Vagina (tissue), 2 donors: ENCODE data around the gene CER1. TPM values are rescaled to one million over a fixed set of nuclear protein-coding genes. Genes with fewer than 3 reads are reported as not detected.
"Not testable (repeated sequence)": the region's sequence is repeated elsewhere in the genome, so short reads cannot be mapped to it uniquely, and the experiment has no call there.

ENCODE experiments used
- DNase-seq, 2 donors: peaks; one replicate each; pipeline ENCODE4 v3.0.0-alpha.2; 2017; ENCODE audit errors: extremely low spot score in 2 of 2
- H3K27ac ChIP-seq: fragments of 200-600 bp; sonication (generic); one replicate; pipeline ENCODE4 v1.5.1; 2019
- H3K27me3 ChIP-seq: fragments of 200-600 bp; sonication (generic); one replicate; pipeline ENCODE4 v1.5.1; 2019
- H3K36me3 ChIP-seq, 2 donors: fragments of 200-600 bp; sonication (generic); one replicate each; pipeline ENCODE4 v1.5.1; 2017 to 2019
- H3K4me1 ChIP-seq: fragments of 200-600 bp; sonication (generic); one replicate; pipeline ENCODE4 v1.5.1; 2019
- H3K4me3 ChIP-seq, 2 donors: fragments of 200-600 bp; sonication (generic); 1 replicate in 1 of 2; 2 replicates in 1 of 2; pipeline ENCODE4 v1.5.1; 2016 to 2019
- H3K9me3 ChIP-seq: fragments of 200-600 bp; sonication (generic); one replicate; pipeline ENCODE4 v1.5.1; 2019
- CTCF ChIP-seq, 3 experiments: fragments of 450-650 bp in 2 of 3; fragments of 200-600 bp in 1 of 3; sonication (generic) in 1 of 3; IDR thresholded peaks; one replicate each; pipeline ENCODE4 v1.5.1; 2017 to 2019; ENCODE audit warnings: antibody characterized with exemption in 3 of 3, mild to moderate bottlenecking in 2 of 3, moderate library complexity in 2 of 3
- POLR2A ChIP-seq, 2 donors: fragments of 450-650 bp; IDR thresholded peaks; one replicate each; pipeline ENCODE4 v1.6.1; 2017; ENCODE audit warnings: antibody characterized with exemption in 2 of 2, mild to moderate bottlenecking in 2 of 2, moderate library complexity in 2 of 2
- POLR2AphosphoS5 ChIP-seq, 2 donors: sonication (generic); formaldehyde crosslinking; IDR thresholded peaks; one replicate each; pipeline ENCODE4 v1.9.0; 2017; ENCODE audit warnings: antibody characterized with exemption in 2 of 2, mild to moderate bottlenecking in 2 of 2, low read depth in 1 of 2; ENCODE audit not compliant: insufficient read depth in 1 of 2
- intact Hi-C: fragments of 100-400 bp; cut with DNase I; formaldehyde crosslinking; loops from one replicate; pipeline ENCODE4 v1.15.1; 2023
- total RNA-seq: library from RNA; depleted of rRNA; stranded (reverse); fragments of >200 nt; gene quantifications from one replicate; pipeline ENCODE4 v1.2.3, GENCODE V29; 2016

Gene CER1
- total RNA-seq, 1 donor from 2014 or later: not detected

- H3K27ac ChIP-seq: peak overlapping the region; percentile 37
- intact Hi-C loops: no loop called here
- peak overlapping the region; percentile 72 to 93 for H3K4me3 ChIP-seq
- TF ChIP-seq POLR2A (IDR thresholded peaks at IDR 0.05) (no peak), CTCF (IDR thresholded peaks at IDR 0.05) (no peak), POLR2AphosphoS5 (IDR thresholded peaks at IDR 0.05; ENCODE audit: insufficient read depth in 1 of 2, low read depth in 1 of 2) (no peak)
- H3K4me1 ChIP-seq: peaks cover 33% of the 10 kb centered on the region
- no peaks in the 10 kb centered on the region for H3K9me3 ChIP-seq
- no peaks in the 10 kb centered on the region for H3K27me3 ChIP-seq
- no peak for DNase-seq
- H3K36me3 ChIP-seq: peaks cover 0 to 8% of the 10 kb centered on the region in 2 donors
These were observed 29.9 kb downstream of the CER1 start for GRCh38 chr9:14692470-14693250.

GRCh38 chr9:14690948-14691730 lies 31.4 kb downstream of the CER1 start:
- Histone ChIP-seq H3K36me3 (peaks cover 0 to 8% of the 10 kb centered on the region in 2 donors), H3K4me1 (peaks cover 33% of the 10 kb centered on the region), H3K27me3 (no peaks in the 10 kb centered on the region), H3K27ac (no peak overlapping the region), H3K4me3 (no peak overlapping the region), H3K9me3 (no peaks in the 10 kb centered on the region)
- TF ChIP-seq POLR2A (IDR thresholded peaks at IDR 0.05): no peak
- no peak for TF ChIP-seq POLR2AphosphoS5 (IDR thresholded peaks at IDR 0.05; ENCODE audit: insufficient read depth in 1 of 2, low read depth in 1 of 2)
- no peak for TF ChIP-seq CTCF (IDR thresholded peaks at IDR 0.05)
- intact Hi-C loops: no loop called here
- no peak for DNase-seq

- no peak for TF ChIP-seq POLR2A (IDR thresholded peaks at IDR 0.05)
- no peak for TF ChIP-seq CTCF (IDR thresholded peaks at IDR 0.05)
- TF ChIP-seq POLR2AphosphoS5 (IDR thresholded peaks at IDR 0.05; ENCODE audit: insufficient read depth in 1 of 2, low read depth in 1 of 2): no peak
- H3K27me3 ChIP-seq: no peaks in the 10 kb centered on the region
- H3K27ac ChIP-seq: no peak overlapping the region
- H3K4me1 ChIP-seq: peaks cover 19% of the 10 kb centered on the region
- peaks cover 0 to 8% of the 10 kb centered on the region in 2 donors for H3K36me3 ChIP-seq
- no peak overlapping the region for H3K4me3 ChIP-seq
- intact Hi-C loops: no loop called here
- no peaks in the 10 kb centered on the region for H3K9me3 ChIP-seq
- DNase-seq: no peak
These were observed 35.4 kb downstream of the CER1 start for GRCh38 chr9:14687042-14687719.

- H3K4me3 ChIP-seq: no peak overlapping the region
These were observed 36.4 kb downstream of the CER1 start for GRCh38 chr9:14686168-14686567.

GRCh38 chr9:14682616-14683015 lies 39.9 kb downstream of the CER1 start:
- H3K36me3 ChIP-seq, H3K27me3 ChIP-seq, intact Hi-C loops, H3K4me1 ChIP-seq, H3K4me3 ChIP-seq, H3K9me3 ChIP-seq, DNase-seq, H3K27ac ChIP-seq: not testable (repeated sequence)

More at GRCh38 chr9:14686168-14686567, 36.4 kb downstream of the CER1 start:
- peaks cover 9% of the 10 kb centered on the region for H3K4me1 ChIP-seq
- H3K27ac ChIP-seq: no peak overlapping the region
- H3K27me3 ChIP-seq: no peaks in the 10 kb centered on the region
- peaks cover 0 to 8% of the 10 kb centered on the region in 2 donors for H3K36me3 ChIP-seq
- TF ChIP-seq POLR2AphosphoS5 (IDR thresholded peaks at IDR 0.05; ENCODE audit: insufficient read depth in 1 of 2, low read depth in 1 of 2) (no peak), POLR2A (IDR thresholded peaks at IDR 0.05) (no peak), CTCF (IDR thresholded peaks at IDR 0.05) (no peak)
- no peaks in the 10 kb centered on the region for H3K9me3 ChIP-seq
- intact Hi-C loops: no loop called here
- no peak for DNase-seq
